Panc1 (cell line): Measurements from ENCODE around the gene ADIPOR2. TPM values are rescaled to one million over a fixed set of nuclear protein-coding genes. Genes with fewer than 3 reads are reported as not detected.

ENCODE experiments used
- ATAC-seq: fragments of 200-7000 bp; cut with Tn5 transposase; 2 replicates; pipeline ENCODE4 v1.9.1; 2020; ENCODE audit warnings: mild to moderate bottlenecking, moderate library complexity
- BruUV-seq: library from RNA; stranded (reverse); fragments of 400-500 nt; replicated peaks from 2 replicates; lab custom pipeline; 2021; lab: Mats Ljungman, UMichigan
- CTCF ChIA-PET: fragments of 300-600 bp; sonication (Branson Sonifier 250); formaldehyde crosslinking; loops from one replicate; lab custom pipeline; 2022; ENCODE audit warnings: antibody characterized with exemption; lab: Charles Lee
- POLR2A ChIA-PET: fragments of 300-600 bp; sonication (Branson Sonifier 250); formaldehyde crosslinking; loops from one replicate; lab custom pipeline; 2022; ENCODE audit warnings: antibody characterized with exemption; lab: Charles Lee
- DNase-seq: peaks from one replicate; pipeline ENCODE4 v3.0.0-alpha.2; 2010; ENCODE audit warnings: low read depth, low spot score
- H3K27ac ChIP-seq: 2 replicates; pipeline ENCODE4 v1.5.1; 2011; ENCODE audit warnings: mild to moderate bottlenecking, low read length, inconsistent platforms
- H3K27me3 ChIP-seq: fragments of 200-500 bp; sonication (Bioruptor generic); 2 replicates; pipeline ENCODE4 v1.6.0; 2014; ENCODE audit warnings: low read length, inconsistent platforms; ENCODE audit not compliant: control insufficient read depth, insufficient read depth
- H3K36me3 ChIP-seq: fragments of 200-500 bp; sonication (Bioruptor generic); 2 replicates; pipeline ENCODE4 v1.5.1; 2014; ENCODE audit warnings: inconsistent platforms, mild to moderate bottlenecking, low read length, moderate library complexity; ENCODE audit not compliant: control insufficient read depth, insufficient read depth
- H3K4me1 ChIP-seq: 2 replicates; pipeline ENCODE4 v1.5.1; 2011; ENCODE audit warnings: inconsistent platforms, mild to moderate bottlenecking, low read length, moderate library complexity; ENCODE audit not compliant: control insufficient read depth, insufficient read depth
- H3K4me3 ChIP-seq, 2 experiments: 2 replicates each; pipeline ENCODE4 v1.5.1; 2011 to 2012; ENCODE audit warnings: low read depth in 2 of 2, low read length in 2 of 2, mild to moderate bottlenecking in 2 of 2, inconsistent platforms in 1 of 2, moderate library complexity in 1 of 2
- H3K9me3 ChIP-seq: fragments of 200-500 bp; sonication (Bioruptor generic); 2 replicates; pipeline ENCODE4 v1.5.1; 2014; ENCODE audit warnings: low read depth, mild to moderate bottlenecking, inconsistent platforms, low read length, moderate library complexity; ENCODE audit not compliant: control insufficient read depth, insufficient read depth
- CTCF ChIP-seq: fragments of 450-650 bp; IDR thresholded peaks from 2 replicates; pipeline ENCODE4 v1.5.1; 2017; ENCODE audit warnings: mild to moderate bottlenecking
- POLR2AphosphoS5 ChIP-seq: IDR thresholded peaks from 2 replicates; pipeline ENCODE4 v1.6.1; 2012; ENCODE audit warnings: mild to moderate bottlenecking, low read depth, low read length, moderate library complexity
- REST ChIP-seq, 2 experiments: IDR thresholded peaks; 2 replicates each; pipeline ENCODE4 v1.6.1; 2011 to 2012; ENCODE audit warnings: low read depth in 2 of 2, control low read depth in 1 of 2, low read length in 1 of 2, mild to moderate bottlenecking in 1 of 2, moderate library complexity in 1 of 2; ENCODE audit not compliant: insufficient read depth in 1 of 2
- SIN3A ChIP-seq: IDR thresholded peaks from 2 replicates; pipeline ENCODE4 v1.6.1; 2012; ENCODE audit warnings: low read depth, mild to moderate bottlenecking, low read length, moderate library complexity, borderline replicate concordance; ENCODE audit not compliant: insufficient read depth
- TCF7L2 ChIP-seq: IDR thresholded peaks from 2 replicates; pipeline ENCODE4 v1.6.1; 2011; ENCODE audit warnings: mild to moderate bottlenecking, low read depth, low read length, inconsistent platforms
- in situ Hi-C: cut with HindIII; loops from 2 replicates; pipeline ENCODE4 v1.10.0; 2016; ENCODE audit warnings: low sequenced_read_pairs, low pct_unique_long_range_greater_than_20kb
- intact Hi-C: fragments of 100-400 bp; cut with micrococcal nuclease; formaldehyde crosslinking; loops from one replicate; pipeline ENCODE4 v1.10.0; 2022; ENCODE audit not compliant: unreplicated experiment
- total RNA-seq: library from RNA; stranded (reverse); gene quantifications from one replicate; pipeline ENCODE4 v1.2.1, GENCODE V29; 2021; ENCODE audit not compliant: unreplicated experiment

Gene ADIPOR2
- total RNA-seq, 1 experiment from 2014 or later, result 76.0 TPM

GRCh38 chr12:1705774-1706631 lies 15.1 kb downstream of the ADIPOR2 start:
- intact Hi-C loops, result no loop called here

More at GRCh38 chr12:1705774-1706631, 15.1 kb downstream of the ADIPOR2 start:
- H3K27ac ChIP-seq, result no peak overlapping the region; the same call in 1 of the 2 replicates
- H3K36me3 ChIP-seq, result no peaks in the 10 kb centered on the region
- ATAC-seq (no peak), DNase-seq (no peak)
- no peaks in the 10 kb centered on the region for H3K27me3 ChIP-seq
- TF ChIP-seq TCF7L2 (no peak), POLR2AphosphoS5 (no peak), SIN3A (no peak), REST (IDR thresholded peaks at IDR 0.05; ENCODE audit: insufficient read depth in 1 of 2, low read depth in 2 of 2, low read length in 1 of 2) (no peak), CTCF (no peak)
- in situ Hi-C loops, result no loop called here
- no peak overlapping the region for H3K4me3 ChIP-seq
- BruUV-seq, result no TSS peak
- POLR2A ChIA-PET, result interaction anchor here (0.5 kb wide), 1 partner anchor 1135 kb away, joined by 10 read pairs; no protein-coding TSS in a partner anchor
- H3K9me3 ChIP-seq, result peaks cover 2% of the 10 kb centered on the region; the same call in 1 of the 2 replicates
- CTCF ChIA-PET, result no interaction called here
- peaks cover 11% of the 10 kb centered on the region; the same call in 1 of the 2 replicates for H3K4me1 ChIP-seq
